ENCODE data around the gene MCCD1.
A peak's percentile ranks its signal among the peaks of the same experiment; 100 is the strongest.

The MCCD1 gene

GRCh38 chr6:31544676-31545075 is 15.9 kb downstream of the MCCD1 start:
- Histone ChIP-seq H3K4me3 (IDR thresholded peaks at IDR 0.05; ENCODE audit: insufficient read depth, low read depth, low read length) (no peak overlapping the region), H3K36me3 (ENCODE audit: insufficient read depth) (peaks cover 3% of the 10 kb centered on the region; the same call in 1 of the 2 replicates), H3K27ac (no peak overlapping the region), H4K20me1 (ENCODE audit: insufficient read depth) (peaks cover 6% of the 10 kb centered on the region; the same call in 1 of the 2 replicates), H3K4me2 (no peak overlapping the region), H2AFZ (ENCODE audit: low read depth) (no peak overlapping the region), H3K27me3 (ENCODE audit: insufficient read depth, low read depth) (no peaks in the 10 kb centered on the region), H3K4me1 (ENCODE audit: low read depth, poor library complexity, severe bottlenecking) (peaks cover 29% of the 10 kb centered on the region), H3K79me2 (ENCODE audit: insufficient read depth, low read depth) (peaks cover 40% of the 10 kb centered on the region), H3K9ac (no peak overlapping the region)
- TF ChIP-seq, protein P1, sequence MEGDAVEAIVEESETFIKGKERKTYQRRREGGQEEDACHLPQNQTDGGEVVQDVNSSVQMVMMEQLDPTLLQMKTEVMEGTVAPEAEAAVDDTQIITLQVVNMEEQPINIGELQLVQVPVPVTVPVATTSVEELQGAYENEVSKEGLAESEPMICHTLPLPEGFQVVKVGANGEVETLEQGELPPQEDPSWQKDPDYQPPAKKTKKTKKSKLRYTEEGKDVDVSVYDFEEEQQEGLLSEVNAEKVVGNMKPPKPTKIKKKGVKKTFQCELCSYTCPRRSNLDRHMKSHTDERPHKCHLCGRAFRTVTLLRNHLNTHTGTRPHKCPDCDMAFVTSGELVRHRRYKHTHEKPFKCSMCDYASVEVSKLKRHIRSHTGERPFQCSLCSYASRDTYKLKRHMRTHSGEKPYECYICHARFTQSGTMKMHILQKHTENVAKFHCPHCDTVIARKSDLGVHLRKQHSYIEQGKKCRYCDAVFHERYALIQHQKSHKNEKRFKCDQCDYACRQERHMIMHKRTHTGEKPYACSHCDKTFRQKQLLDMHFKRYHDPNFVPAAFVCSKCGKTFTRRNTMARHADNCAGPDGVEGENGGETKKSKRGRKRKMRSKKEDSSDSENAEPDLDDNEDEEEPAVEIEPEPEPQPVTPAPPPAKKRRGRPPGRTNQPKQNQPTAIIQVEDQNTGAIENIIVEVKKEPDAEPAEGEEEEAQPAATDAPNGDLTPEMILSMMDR (conservative IDR thresholded peaks at IDR 0.05; ENCODE audit: low read depth, low read length), result no peak

GRCh38 chr6:31545291-31545690 is 16.5 kb downstream of the MCCD1 start:
- Histone ChIP-seq H3K27me3 (ENCODE audit: insufficient read depth, low read depth) (no peaks in the 10 kb centered on the region), H3K4me3 (IDR thresholded peaks at IDR 0.05; ENCODE audit: insufficient read depth, low read depth, low read length) (no peak overlapping the region), H4K20me1 (ENCODE audit: insufficient read depth) (peaks cover 2% of the 10 kb centered on the region; the same call in 1 of the 2 replicates), H2AFZ (ENCODE audit: low read depth) (no peak overlapping the region), H3K9ac (no peak overlapping the region), H3K4me2 (no peak overlapping the region), H3K79me2 (ENCODE audit: insufficient read depth, low read depth) (peaks cover 33% of the 10 kb centered on the region), H3K36me3 (ENCODE audit: insufficient read depth) (peaks cover 3% of the 10 kb centered on the region; the same call in 1 of the 2 replicates), H3K4me1 (ENCODE audit: low read depth, poor library complexity, severe bottlenecking) (peaks cover 23% of the 10 kb centered on the region), H3K27ac (no peak overlapping the region)
- TF ChIP-seq, protein P1 (conservative IDR thresholded peaks at IDR 0.05; ENCODE audit: low read depth, low read length), result no peak

GRCh38 chr6:31546339-31546957 is 17.7 kb downstream of the MCCD1 start, which contains the start of gene ATP6V1G2:
Gene ATP6V1G2, minus strand, starts transcription at chr6:31546608. Its CDS starts 49 bp downstream, at chr6:31546559.
- H3K4me2 ChIP-seq, result peak within 1 kb of the TSS; percentile 66
- H3K36me3 ChIP-seq (ENCODE audit: insufficient read depth), result no peaks in the 10 kb centered on the region
- TF ChIP-seq, protein P1 (conservative IDR thresholded peaks at IDR 0.05; ENCODE audit: low read depth, low read length), result peak; percentile 98
- peak within 1 kb of the TSS; percentile 62 for H2AFZ ChIP-seq (ENCODE audit: low read depth)
- no peaks in the 10 kb centered on the region for H3K27me3 ChIP-seq (ENCODE audit: insufficient read depth, low read depth)
- peak within 1 kb of the TSS; percentile 41; the same call in 1 of the 2 replicates for H3K27ac ChIP-seq
- no peaks in the 10 kb centered on the region for H4K20me1 ChIP-seq (ENCODE audit: insufficient read depth)
- H3K4me1 ChIP-seq (ENCODE audit: low read depth, poor library complexity, severe bottlenecking), result peaks cover 18% of the 10 kb centered on the region
- H3K4me3 ChIP-seq (IDR thresholded peaks at IDR 0.05; ENCODE audit: insufficient read depth, low read depth, low read length), result no peak within 1 kb of the TSS
- H3K9ac ChIP-seq, result peak within 1 kb of the TSS; percentile 62; the same call in 1 of the 2 replicates
- peaks cover 22% of the 10 kb centered on the region for H3K79me2 ChIP-seq (ENCODE audit: insufficient read depth, low read depth)

DNA sequence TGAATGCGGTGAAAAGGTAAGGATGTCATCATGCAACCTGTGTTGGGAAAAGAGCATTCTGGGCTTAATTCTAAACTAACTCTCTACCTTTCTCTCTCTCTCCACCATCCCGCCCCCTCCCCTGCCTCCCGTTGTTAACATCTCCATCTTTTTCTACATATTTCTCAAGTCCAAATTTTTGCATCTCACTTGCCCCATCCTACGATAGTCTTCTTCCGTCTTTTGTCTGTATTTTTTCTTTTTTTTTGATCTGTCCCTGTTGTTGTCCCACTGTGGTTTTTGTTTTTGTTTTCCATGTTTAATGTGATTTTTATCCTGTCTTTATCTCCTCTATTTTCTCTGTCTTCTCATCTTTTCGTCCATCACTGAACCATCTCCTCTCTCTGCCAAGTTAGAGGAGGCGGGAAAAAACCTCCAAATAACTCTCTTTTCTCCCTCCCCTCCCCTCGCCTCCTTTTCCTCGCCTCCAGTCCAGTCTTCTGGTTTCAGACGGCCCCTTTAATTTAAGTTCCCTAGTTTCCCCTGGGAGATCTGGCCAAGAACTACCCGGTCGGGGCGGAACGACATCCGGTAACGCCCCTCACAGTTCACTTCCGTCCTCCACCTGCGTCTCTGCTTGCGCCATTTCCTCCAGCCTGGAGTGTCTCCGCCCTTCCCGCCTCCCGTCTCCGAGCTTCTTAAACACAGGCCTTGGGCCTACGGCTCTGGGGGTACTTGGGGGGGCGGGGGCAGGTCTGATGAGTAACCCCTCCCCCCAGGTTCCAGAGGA is 18.4 kb downstream of the MCCD1 start, which contains the start of gene NFKBIL1:
Gene NFKBIL1 (plus strand): TSS at position 651 of the 769 bp plus-strand sequence. CDS start 87 bp downstream, at position 738.
- H3K4me3 ChIP-seq (IDR thresholded peaks at IDR 0.05; ENCODE audit: insufficient read depth, low read depth, low read length), result no peak within 1 kb of the TSS
- H4K20me1 ChIP-seq (ENCODE audit: insufficient read depth), result no peaks in the 10 kb centered on the region
- TF ChIP-seq, protein P1 (conservative IDR thresholded peaks at IDR 0.05; ENCODE audit: low read depth, low read length), result peak; percentile 66
- H2AFZ ChIP-seq (ENCODE audit: low read depth), result peak within 1 kb of the TSS; percentile 62
- H3K36me3 ChIP-seq (ENCODE audit: insufficient read depth), result no peaks in the 10 kb centered on the region
- H3K4me2 ChIP-seq, result peak within 1 kb of the TSS; percentile 66
- peaks cover 18% of the 10 kb centered on the region for H3K4me1 ChIP-seq (ENCODE audit: low read depth, poor library complexity, severe bottlenecking)
- peaks cover 18% of the 10 kb centered on the region; the same call in 1 of the 2 replicates for H3K79me2 ChIP-seq (ENCODE audit: insufficient read depth, low read depth)
- peak within 1 kb of the TSS; percentile 62; the same call in 1 of the 2 replicates for H3K9ac ChIP-seq
- peak within 1 kb of the TSS; percentile 41; the same call in 1 of the 2 replicates for H3K27ac ChIP-seq
- no peaks in the 10 kb centered on the region for H3K27me3 ChIP-seq (ENCODE audit: insufficient read depth, low read depth)
